ENCODE data around the gene CST1.
"Not testable (repeated sequence)": the region's sequence is repeated elsewhere in the genome, so short reads cannot be mapped to it uniquely, and the experiment has no call there.

Gene CST1

GRCh38 chr20:23746321-23746720, 4.4 kb downstream of the CST1 start:
- no peaks in the 10 kb centered on the region for H3K36me3 ChIP-seq (ENCODE audit: insufficient read depth, low read length)
- ATAC-seq (ENCODE audit: insufficient read depth, low read depth) (no peak), DNase-seq (no peak)
- H3K27me3 ChIP-seq (ENCODE audit: insufficient read depth, low read length, poor library complexity), result peaks cover 12% of the 10 kb centered on the region
- no peaks in the 10 kb centered on the region for H3K79me2 ChIP-seq (ENCODE audit: insufficient read depth, low read length)
- H3K9me3 ChIP-seq (ENCODE audit: insufficient read depth, low read length, severe bottlenecking), result no peaks in the 10 kb centered on the region
- H3K4me1 ChIP-seq (ENCODE audit: insufficient read depth, low read length), result no peaks in the 10 kb centered on the region
- H2AFZ ChIP-seq (ENCODE audit: low read depth, low read length), result no peak overlapping the region
- TF ChIP-seq, protein P1, sequence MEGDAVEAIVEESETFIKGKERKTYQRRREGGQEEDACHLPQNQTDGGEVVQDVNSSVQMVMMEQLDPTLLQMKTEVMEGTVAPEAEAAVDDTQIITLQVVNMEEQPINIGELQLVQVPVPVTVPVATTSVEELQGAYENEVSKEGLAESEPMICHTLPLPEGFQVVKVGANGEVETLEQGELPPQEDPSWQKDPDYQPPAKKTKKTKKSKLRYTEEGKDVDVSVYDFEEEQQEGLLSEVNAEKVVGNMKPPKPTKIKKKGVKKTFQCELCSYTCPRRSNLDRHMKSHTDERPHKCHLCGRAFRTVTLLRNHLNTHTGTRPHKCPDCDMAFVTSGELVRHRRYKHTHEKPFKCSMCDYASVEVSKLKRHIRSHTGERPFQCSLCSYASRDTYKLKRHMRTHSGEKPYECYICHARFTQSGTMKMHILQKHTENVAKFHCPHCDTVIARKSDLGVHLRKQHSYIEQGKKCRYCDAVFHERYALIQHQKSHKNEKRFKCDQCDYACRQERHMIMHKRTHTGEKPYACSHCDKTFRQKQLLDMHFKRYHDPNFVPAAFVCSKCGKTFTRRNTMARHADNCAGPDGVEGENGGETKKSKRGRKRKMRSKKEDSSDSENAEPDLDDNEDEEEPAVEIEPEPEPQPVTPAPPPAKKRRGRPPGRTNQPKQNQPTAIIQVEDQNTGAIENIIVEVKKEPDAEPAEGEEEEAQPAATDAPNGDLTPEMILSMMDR (IDR thresholded peaks at IDR 0.05; ENCODE audit: borderline replicate concordance, extremely low read depth, low read length, poor library complexity, severe bottlenecking), result no peak
- TF ChIP-seq EZH2 (IDR thresholded peaks at IDR 0.05; ENCODE audit: borderline replicate concordance, low read depth, low read length, severe bottlenecking), result no peak
- H3K27ac ChIP-seq (ENCODE audit: low read length), result no peak overlapping the region
- H3K9ac ChIP-seq (ENCODE audit: low read depth, low read length), result no peak overlapping the region
- H4K20me1 ChIP-seq (ENCODE audit: insufficient read depth, low read length), result no peaks in the 10 kb centered on the region
- H3K4me2 ChIP-seq (ENCODE audit: insufficient read depth, low read length), result no peak overlapping the region
- no peak overlapping the region for H3K4me3 ChIP-seq (ENCODE audit: low read depth in 1 of 2, low read length in 2 of 2)

GRCh38 chr20:23745247-23745646, 5.5 kb downstream of the CST1 start:
- Histone ChIP-seq H3K9me3 (ENCODE audit: insufficient read depth, low read length, severe bottlenecking) (no peaks in the 10 kb centered on the region), H3K4me3 (ENCODE audit: low read depth in 1 of 2, low read length in 2 of 2) (no peak overlapping the region), H3K27ac (ENCODE audit: low read length) (no peak overlapping the region), H3K79me2 (ENCODE audit: insufficient read depth, low read length) (no peaks in the 10 kb centered on the region), H3K36me3 (ENCODE audit: insufficient read depth, low read length) (no peaks in the 10 kb centered on the region), H4K20me1 (ENCODE audit: insufficient read depth, low read length) (no peaks in the 10 kb centered on the region), H2AFZ (ENCODE audit: low read depth, low read length) (no peak overlapping the region), H3K4me1 (ENCODE audit: insufficient read depth, low read length) (no peaks in the 10 kb centered on the region), H3K9ac (ENCODE audit: low read depth, low read length) (no peak overlapping the region), H3K27me3 (ENCODE audit: insufficient read depth, low read length, poor library complexity) (peaks cover 12% of the 10 kb centered on the region), H3K4me2 (ENCODE audit: insufficient read depth, low read length) (no peak overlapping the region)
- no peak for ATAC-seq (ENCODE audit: insufficient read depth, low read depth)
- no peak for TF ChIP-seq EZH2 (IDR thresholded peaks at IDR 0.05; ENCODE audit: borderline replicate concordance, low read depth, low read length, severe bottlenecking)
- TF ChIP-seq, protein P1 (IDR thresholded peaks at IDR 0.05; ENCODE audit: borderline replicate concordance, extremely low read depth, low read length, poor library complexity, severe bottlenecking), result no peak
- DNase-seq, result no peak

GRCh38 chr20:23744817-23745216, 5.9 kb downstream of the CST1 start:
- H4K20me1 ChIP-seq (ENCODE audit: insufficient read depth, low read length), result no peaks in the 10 kb centered on the region
- H3K9ac ChIP-seq (ENCODE audit: low read depth, low read length), result no peak overlapping the region
- no peak for ATAC-seq (ENCODE audit: insufficient read depth, low read depth)
- H3K9me3 ChIP-seq (ENCODE audit: insufficient read depth, low read length, severe bottlenecking), result no peaks in the 10 kb centered on the region
- no peaks in the 10 kb centered on the region for H3K79me2 ChIP-seq (ENCODE audit: insufficient read depth, low read length)
- DNase-seq, result no peak
- no peaks in the 10 kb centered on the region for H3K36me3 ChIP-seq (ENCODE audit: insufficient read depth, low read length)
- no peak overlapping the region for H3K27ac ChIP-seq (ENCODE audit: low read length)
- no peak overlapping the region for H3K4me3 ChIP-seq (ENCODE audit: low read depth in 1 of 2, low read length in 2 of 2)
- H3K27me3 ChIP-seq (ENCODE audit: insufficient read depth, low read length, poor library complexity), result peaks cover 10% of the 10 kb centered on the region
- TF ChIP-seq, protein P1 (IDR thresholded peaks at IDR 0.05; ENCODE audit: borderline replicate concordance, extremely low read depth, low read length, poor library complexity, severe bottlenecking), result no peak
- TF ChIP-seq EZH2 (IDR thresholded peaks at IDR 0.05; ENCODE audit: borderline replicate concordance, low read depth, low read length, severe bottlenecking), result no peak
- no peaks in the 10 kb centered on the region for H3K4me1 ChIP-seq (ENCODE audit: insufficient read depth, low read length)
- H2AFZ ChIP-seq (ENCODE audit: low read depth, low read length), result no peak overlapping the region
- no peak overlapping the region for H3K4me2 ChIP-seq (ENCODE audit: insufficient read depth, low read length)

GRCh38 chr20:23735391-23735790, 15.3 kb downstream of the CST1 start:
- not testable (repeated sequence) for H3K36me3 ChIP-seq (ENCODE audit: insufficient read depth, low read length); ATAC-seq (ENCODE audit: insufficient read depth, low read depth); H3K4me1 ChIP-seq (ENCODE audit: insufficient read depth, low read length); H4K20me1 ChIP-seq (ENCODE audit: insufficient read depth, low read length); H3K4me3 ChIP-seq (ENCODE audit: low read depth in 1 of 2, low read length in 2 of 2); H3K9me3 ChIP-seq (ENCODE audit: insufficient read depth, low read length, severe bottlenecking); H3K27me3 ChIP-seq (ENCODE audit: insufficient read depth, low read length, poor library complexity); DNase-seq; H2AFZ ChIP-seq (ENCODE audit: low read depth, low read length); H3K4me2 ChIP-seq (ENCODE audit: insufficient read depth, low read length); H3K9ac ChIP-seq (ENCODE audit: low read depth, low read length); H3K27ac ChIP-seq (ENCODE audit: low read length); H3K79me2 ChIP-seq (ENCODE audit: insufficient read depth, low read length)

GRCh38 chr20:23734949-23735348, 15.8 kb downstream of the CST1 start:
- ATAC-seq (ENCODE audit: insufficient read depth, low read depth); H3K4me3 ChIP-seq (ENCODE audit: low read depth in 1 of 2, low read length in 2 of 2); H3K79me2 ChIP-seq (ENCODE audit: insufficient read depth, low read length); H3K9me3 ChIP-seq (ENCODE audit: insufficient read depth, low read length, severe bottlenecking); DNase-seq; H3K27ac ChIP-seq (ENCODE audit: low read length); H2AFZ ChIP-seq (ENCODE audit: low read depth, low read length); H3K27me3 ChIP-seq (ENCODE audit: insufficient read depth, low read length, poor library complexity); H3K4me2 ChIP-seq (ENCODE audit: insufficient read depth, low read length); H3K36me3 ChIP-seq (ENCODE audit: insufficient read depth, low read length); H3K4me1 ChIP-seq (ENCODE audit: insufficient read depth, low read length); H4K20me1 ChIP-seq (ENCODE audit: insufficient read depth, low read length); H3K9ac ChIP-seq (ENCODE audit: low read depth, low read length): not testable (repeated sequence)

GRCh38 chr20:23734440-23734839, 16.3 kb downstream of the CST1 start:
- ATAC-seq (ENCODE audit: insufficient read depth, low read depth); H3K27ac ChIP-seq (ENCODE audit: low read length): not testable (repeated sequence)

More at GRCh38 chr20:23734440-23734839, 16.3 kb downstream of the CST1 start:
- not testable (repeated sequence) for H3K4me2 ChIP-seq (ENCODE audit: insufficient read depth, low read length); H3K4me3 ChIP-seq (ENCODE audit: low read depth in 1 of 2, low read length in 2 of 2); H3K36me3 ChIP-seq (ENCODE audit: insufficient read depth, low read length); H4K20me1 ChIP-seq (ENCODE audit: insufficient read depth, low read length); H3K9ac ChIP-seq (ENCODE audit: low read depth, low read length); H3K27me3 ChIP-seq (ENCODE audit: insufficient read depth, low read length, poor library complexity); H2AFZ ChIP-seq (ENCODE audit: low read depth, low read length); DNase-seq; H3K79me2 ChIP-seq (ENCODE audit: insufficient read depth, low read length); H3K4me1 ChIP-seq (ENCODE audit: insufficient read depth, low read length); H3K9me3 ChIP-seq (ENCODE audit: insufficient read depth, low read length, severe bottlenecking)
